ENCODE results near the gene IMMP2L. TPM values are rescaled to one million over a fixed set of nuclear protein-coding genes. Genes with fewer than 3 reads are reported as not detected.

IMMP2L gene
- total and polyA plus RNA-seq, 7 donors = 9.3 to 43.0 (median 19.2) TPM

- no peaks in the 10 kb centered on the region for H3K27me3 ChIP-seq (ENCODE audit: insufficient read depth in 3 of 3, low read length in 2 of 3)
- WGBS, 3 donors = 22 to 34% (median 24%) methylated on average over 4 of the region's 4 CpGs
- H3K4me3 ChIP-seq = no peak overlapping the region
- peak overlapping the region; percentile 27 for H3K27ac ChIP-seq
- peak; percentile 71 to 88 (median 76) for ATAC-seq
- intact Hi-C loops (cut with DNase I) = no loop called here
- H3K36me3 ChIP-seq (ENCODE audit: insufficient read depth in 1 of 2, low read depth in 1 of 2) = peaks cover 0 to 6% of the 10 kb centered on the region in 2 donors
- H3K9me3 ChIP-seq = peaks cover 5% of the 10 kb centered on the region
- H3K4me1 ChIP-seq = peaks cover 4% of the 10 kb centered on the region
- no peak for TF ChIP-seq CTCF (IDR thresholded peaks at IDR 0.05)
- no peak for DNase-seq
Measured at GRCh38 chr7:111516612-111517011, 45.7 kb downstream of the IMMP2L start.

- no peak for DNase-seq
- Histone ChIP-seq H3K4me1 (peaks cover 4% of the 10 kb centered on the region), H3K9me3 (no peaks in the 10 kb centered on the region), H3K36me3 (ENCODE audit: insufficient read depth in 1 of 2, low read depth in 1 of 2) (no peaks in the 10 kb centered on the region), H3K4me3 (no peak overlapping the region), H3K27ac (no peak overlapping the region), H3K27me3 (ENCODE audit: insufficient read depth in 3 of 3, low read length in 2 of 3) (no peaks in the 10 kb centered on the region)
- no peak for TF ChIP-seq CTCF (IDR thresholded peaks at IDR 0.05)
- WGBS, 3 donors = 95 to 100% (median 99%) methylated on average over 1 of the region's 1 CpG
- intact Hi-C loops (cut with DNase I) = no loop called here
- ATAC-seq = no peak
Measured at GRCh38 chr7:111513566-111513965, 48.7 kb downstream of the IMMP2L start.

GRCh38 chr7:111511845-111512244 is 50.4 kb downstream of the IMMP2L start:
- no peaks in the 10 kb centered on the region for H3K27me3 ChIP-seq (ENCODE audit: insufficient read depth in 3 of 3, low read length in 2 of 3)
- H3K9me3 ChIP-seq = no peaks in the 10 kb centered on the region
- DNase-seq = no peak
- no peak overlapping the region for H3K4me3 ChIP-seq
- 92 to 95% (median 92%) methylated on average over 4 of the region's 4 CpGs for WGBS, 3 donors
- peaks cover 3% of the 10 kb centered on the region for H3K4me1 ChIP-seq
- ATAC-seq = no peak
- no peaks in the 10 kb centered on the region for H3K36me3 ChIP-seq (ENCODE audit: insufficient read depth in 1 of 2, low read depth in 1 of 2)
- no peak overlapping the region for H3K27ac ChIP-seq
- intact Hi-C loops (cut with DNase I) = no loop called here
- TF ChIP-seq CTCF (IDR thresholded peaks at IDR 0.05) = no peak

- Histone ChIP-seq H3K9me3 (no peaks in the 10 kb centered on the region), H3K4me3 (no peak overlapping the region), H3K36me3 (ENCODE audit: insufficient read depth in 1 of 2, low read depth in 1 of 2) (no peaks in the 10 kb centered on the region), H3K27me3 (ENCODE audit: insufficient read depth in 3 of 3, low read length in 2 of 3) (no peaks in the 10 kb centered on the region), H3K27ac (no peak overlapping the region), H3K4me1 (no peaks in the 10 kb centered on the region)
- intact Hi-C loops (cut with DNase I) = no loop called here
- TF ChIP-seq CTCF (IDR thresholded peaks at IDR 0.05) = no peak
- DNase-seq = no peak
- WGBS, 3 donors = 88 to 94% (median 90%) methylated on average over 3 of the region's 3 CpGs
- no peak for ATAC-seq
Measured at GRCh38 chr7:111510584-111511378, 51.5 kb downstream of the IMMP2L start.

GRCh38 chr7:111510062-111510461 is 52.2 kb downstream of the IMMP2L start:
- Histone ChIP-seq H3K27me3 (ENCODE audit: insufficient read depth in 3 of 3, low read length in 2 of 3) (no peaks in the 10 kb centered on the region), H3K4me3 (no peak overlapping the region), H3K36me3 (ENCODE audit: insufficient read depth in 1 of 2, low read depth in 1 of 2) (no peaks in the 10 kb centered on the region), H3K27ac (no peak overlapping the region), H3K9me3 (no peaks in the 10 kb centered on the region), H3K4me1 (no peaks in the 10 kb centered on the region)
- 92 to 95% (median 94%) methylated on average over 4 of the region's 4 CpGs for WGBS, 3 donors
- ATAC-seq (no peak), DNase-seq (no peak)
- intact Hi-C loops (cut with DNase I) = no loop called here
- TF ChIP-seq CTCF (IDR thresholded peaks at IDR 0.05) = no peak

Measured in psoas muscle (tissue), 8 donors.